Loucy (cell line): ENCODE data around the gene COMMD1.
A peak's percentile ranks its signal among the peaks of the same experiment; 100 is the strongest.

Experiments
- H2AFZ ChIP-seq: fragments of 200-600 bp; sonication (generic); 2 replicates; pipeline ENCODE4 v1.6.0; 2016; ENCODE audit warnings: antibody characterized with exemption, mild to moderate bottlenecking, low read length, moderate library complexity
- H3F3A ChIP-seq: fragments of 200-600 bp; 2 replicates; pipeline ENCODE4 v1.6.0; 2016; ENCODE audit warnings: antibody characterized with exemption, low read depth, mild to moderate bottlenecking
- H3K27me3 ChIP-seq: fragments of 200-600 bp; sonication (generic); 2 replicates; pipeline ENCODE4 v1.6.1; 2014; ENCODE audit warnings: low read length, mild to moderate bottlenecking; ENCODE audit not compliant: insufficient read depth, poor library complexity, severe bottlenecking
- H3K36me3 ChIP-seq: fragments of 200-600 bp; sonication (generic); 2 replicates; pipeline ENCODE4 v1.6.1; 2016; ENCODE audit warnings: low read length; ENCODE audit not compliant: insufficient read depth
- H3K4me1 ChIP-seq: fragments of 200-600 bp; sonication (generic); 2 replicates; pipeline ENCODE4 v1.5.1; 2014; ENCODE audit warnings: low read length, mild to moderate bottlenecking; ENCODE audit not compliant: insufficient read depth, poor library complexity, severe bottlenecking
- H3K4me2 ChIP-seq: fragments of 200-600 bp; sonication (generic); 2 replicates; pipeline ENCODE4 v1.6.0; 2014; ENCODE audit warnings: antibody characterized with exemption, low read length, low read depth, mild to moderate bottlenecking; ENCODE audit not compliant: poor library complexity, severe bottlenecking
- H3K4me3 ChIP-seq: fragments of 200-600 bp; sonication (generic); 2 replicates; pipeline ENCODE4 v1.5.1; 2014; ENCODE audit warnings: low read length, mild to moderate bottlenecking, mixed read lengths; ENCODE audit not compliant: poor library complexity, severe bottlenecking
- H3K79me2 ChIP-seq: fragments of 200-600 bp; sonication (generic); 2 replicates; pipeline ENCODE4 v1.6.1; 2014; ENCODE audit warnings: low read length; ENCODE audit not compliant: insufficient read depth
- H3K9ac ChIP-seq: fragments of 200-600 bp; sonication (generic); 2 replicates; pipeline ENCODE4 v1.6.0; 2014; ENCODE audit warnings: mild to moderate bottlenecking, low read depth, low read length, moderate library complexity; ENCODE audit not compliant: poor library complexity, severe bottlenecking
- H3K9me2 ChIP-seq: fragments of 200-600 bp; sonication (generic); replicated peaks from 2 replicates; pipeline ENCODE4 v1.6.1; 2016; ENCODE audit warnings: low read depth, low read length, mixed read lengths
- H3K9me3 ChIP-seq: fragments of 200-600 bp; sonication (generic); 2 replicates; pipeline ENCODE4 v1.6.1; 2014; ENCODE audit warnings: mild to moderate bottlenecking, antibody characterized with exemption, low read length, low read depth; ENCODE audit not compliant: insufficient read depth
- H4K20me1 ChIP-seq: fragments of 200-600 bp; sonication (generic); 2 replicates; pipeline ENCODE4 v1.6.0; 2014; ENCODE audit warnings: antibody characterized with exemption, low read length, mild to moderate bottlenecking; ENCODE audit not compliant: insufficient read depth, poor library complexity, severe bottlenecking
- EZH2phosphoT487 ChIP-seq: fragments of 200-600 bp; IDR thresholded peaks from 2 replicates; pipeline ENCODE4 v1.6.1; 2018; ENCODE audit warnings: antibody characterized with exemption, mild to moderate bottlenecking, moderate library complexity, borderline replicate concordance
- TF ChIP-seq, protein P1 (sequence below): fragments of 200-600 bp; sonication (generic); conservative IDR thresholded peaks from 2 replicates; pipeline ENCODE4 v1.5.1; 2014; ENCODE audit warnings: mild to moderate bottlenecking, antibody characterized with exemption, low read length

Gene COMMD1

DNA sequence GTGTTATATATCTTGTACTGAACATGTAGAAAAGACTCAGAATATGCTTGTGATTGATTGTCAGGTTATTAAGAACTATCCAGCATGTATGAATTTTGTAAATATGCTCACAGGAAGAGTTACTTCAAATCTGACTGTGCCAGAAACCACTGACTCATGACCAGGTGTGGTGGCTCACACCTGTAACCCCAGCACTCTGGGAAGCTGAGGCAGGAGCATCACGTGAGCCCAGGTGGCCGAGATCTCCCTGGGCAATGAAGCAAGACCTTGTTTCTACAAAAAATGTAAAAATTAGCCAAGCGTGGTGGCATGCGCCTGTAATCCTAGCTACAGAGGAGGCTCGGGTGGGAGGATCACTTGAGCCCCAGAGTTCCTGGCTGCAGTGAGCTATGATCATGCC is 126.6 kb downstream of the COMMD1 start:
- no peaks in the 10 kb centered on the region for H3K9me2 ChIP-seq
- H4K20me1 ChIP-seq: no peaks in the 10 kb centered on the region
- H3K9ac ChIP-seq: no peak overlapping the region
- H3K27me3 ChIP-seq: no peaks in the 10 kb centered on the region
- peaks cover 10% of the 10 kb centered on the region; the same call in 1 of the 2 replicates for H3K79me2 ChIP-seq
- H3K9me3 ChIP-seq: no peaks in the 10 kb centered on the region
- no peaks in the 10 kb centered on the region for H3F3A ChIP-seq
- no peaks in the 10 kb centered on the region for H3K36me3 ChIP-seq
- peaks cover 53% of the 10 kb centered on the region for H3K4me1 ChIP-seq
- TF ChIP-seq, protein P1, sequence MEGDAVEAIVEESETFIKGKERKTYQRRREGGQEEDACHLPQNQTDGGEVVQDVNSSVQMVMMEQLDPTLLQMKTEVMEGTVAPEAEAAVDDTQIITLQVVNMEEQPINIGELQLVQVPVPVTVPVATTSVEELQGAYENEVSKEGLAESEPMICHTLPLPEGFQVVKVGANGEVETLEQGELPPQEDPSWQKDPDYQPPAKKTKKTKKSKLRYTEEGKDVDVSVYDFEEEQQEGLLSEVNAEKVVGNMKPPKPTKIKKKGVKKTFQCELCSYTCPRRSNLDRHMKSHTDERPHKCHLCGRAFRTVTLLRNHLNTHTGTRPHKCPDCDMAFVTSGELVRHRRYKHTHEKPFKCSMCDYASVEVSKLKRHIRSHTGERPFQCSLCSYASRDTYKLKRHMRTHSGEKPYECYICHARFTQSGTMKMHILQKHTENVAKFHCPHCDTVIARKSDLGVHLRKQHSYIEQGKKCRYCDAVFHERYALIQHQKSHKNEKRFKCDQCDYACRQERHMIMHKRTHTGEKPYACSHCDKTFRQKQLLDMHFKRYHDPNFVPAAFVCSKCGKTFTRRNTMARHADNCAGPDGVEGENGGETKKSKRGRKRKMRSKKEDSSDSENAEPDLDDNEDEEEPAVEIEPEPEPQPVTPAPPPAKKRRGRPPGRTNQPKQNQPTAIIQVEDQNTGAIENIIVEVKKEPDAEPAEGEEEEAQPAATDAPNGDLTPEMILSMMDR: no peak
- no peak for TF ChIP-seq EZH2phosphoT487
- no peak overlapping the region for H3K4me2 ChIP-seq
- no peak overlapping the region for H3K4me3 ChIP-seq
- no peak overlapping the region for H2AFZ ChIP-seq

DNA sequence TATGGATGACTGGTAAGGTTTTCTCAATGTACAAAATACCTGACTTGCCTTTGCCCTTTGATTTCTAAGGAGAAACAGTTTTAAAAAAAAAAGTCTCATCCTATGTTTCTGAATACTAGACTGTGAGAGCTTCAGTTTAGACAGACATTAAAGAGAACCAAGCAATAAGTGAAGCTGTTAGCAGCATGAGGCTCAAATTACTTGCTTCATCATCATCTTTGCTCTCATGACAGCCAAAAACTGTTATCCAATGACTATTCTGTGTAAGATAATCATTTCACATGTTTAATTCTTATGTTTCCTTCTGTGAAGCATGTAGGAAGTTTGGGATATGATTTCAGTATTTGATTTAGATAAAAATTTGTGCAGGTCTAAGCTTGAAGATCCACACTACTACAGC is 129.2 kb downstream of the COMMD1 start:
- Histone ChIP-seq H3K36me3 (no peaks in the 10 kb centered on the region), H3K4me3 (no peak overlapping the region), H3K4me2 (peak overlapping the region; percentile 1), H4K20me1 (no peaks in the 10 kb centered on the region), H3K9ac (peak overlapping the region; percentile 4), H3K27me3 (no peaks in the 10 kb centered on the region), H3K9me2 (no peaks in the 10 kb centered on the region), H3K4me1 (peaks cover 51% of the 10 kb centered on the region), H2AFZ (peak overlapping the region; percentile 11; the same call in 1 of the 2 replicates), H3K79me2 (peaks cover 10% of the 10 kb centered on the region; the same call in 1 of the 2 replicates), H3F3A (peaks cover 10% of the 10 kb centered on the region), H3K9me3 (no peaks in the 10 kb centered on the region)
- no peak for TF ChIP-seq EZH2phosphoT487
- TF ChIP-seq, protein P1: no peak

DNA sequence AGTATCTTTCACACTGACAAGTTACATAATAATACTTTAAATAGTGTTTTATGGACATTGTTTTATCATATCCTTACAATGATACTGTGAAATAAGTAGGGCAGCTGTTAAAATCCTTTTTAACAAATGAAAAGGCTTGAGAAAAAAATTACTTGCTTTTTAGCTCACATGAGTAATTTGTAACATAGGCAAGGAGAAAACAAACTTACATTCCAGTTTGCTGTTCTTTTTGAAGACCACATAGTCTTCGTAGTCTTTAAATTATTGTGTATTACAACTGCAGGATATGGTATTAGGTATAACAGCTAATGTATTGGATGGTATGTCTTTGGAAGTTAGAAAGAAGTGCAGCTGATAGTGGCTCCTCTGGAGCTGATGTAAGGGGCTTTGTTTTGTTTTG is 130.8 kb downstream of the COMMD1 start:
- Histone ChIP-seq H2AFZ (no peak overlapping the region), H3K9me3 (no peaks in the 10 kb centered on the region), H3K27me3 (no peaks in the 10 kb centered on the region)

More for the DNA sequence above, 130.8 kb downstream of the COMMD1 start:
- Histone ChIP-seq H4K20me1 (no peaks in the 10 kb centered on the region), H3K9me2 (no peaks in the 10 kb centered on the region), H3K9ac (no peak overlapping the region), H3K4me1 (peaks cover 65% of the 10 kb centered on the region), H3K79me2 (peaks cover 26% of the 10 kb centered on the region; the same call in 1 of the 2 replicates), H3K4me2 (no peak overlapping the region), H3K36me3 (no peaks in the 10 kb centered on the region), H3F3A (peaks cover 18% of the 10 kb centered on the region), H3K4me3 (no peak overlapping the region)
- no peak for TF ChIP-seq EZH2phosphoT487
- TF ChIP-seq, protein P1: no peak
